ENCODE measurements around the gene STRN4. TPM values are rescaled to one million over a fixed set of nuclear protein-coding genes. Genes with fewer than 3 reads are reported as not detected.

The STRN4 gene
- total RNA-seq, 1 experiment from 2014 or later: 83.9 TPM

DNA sequence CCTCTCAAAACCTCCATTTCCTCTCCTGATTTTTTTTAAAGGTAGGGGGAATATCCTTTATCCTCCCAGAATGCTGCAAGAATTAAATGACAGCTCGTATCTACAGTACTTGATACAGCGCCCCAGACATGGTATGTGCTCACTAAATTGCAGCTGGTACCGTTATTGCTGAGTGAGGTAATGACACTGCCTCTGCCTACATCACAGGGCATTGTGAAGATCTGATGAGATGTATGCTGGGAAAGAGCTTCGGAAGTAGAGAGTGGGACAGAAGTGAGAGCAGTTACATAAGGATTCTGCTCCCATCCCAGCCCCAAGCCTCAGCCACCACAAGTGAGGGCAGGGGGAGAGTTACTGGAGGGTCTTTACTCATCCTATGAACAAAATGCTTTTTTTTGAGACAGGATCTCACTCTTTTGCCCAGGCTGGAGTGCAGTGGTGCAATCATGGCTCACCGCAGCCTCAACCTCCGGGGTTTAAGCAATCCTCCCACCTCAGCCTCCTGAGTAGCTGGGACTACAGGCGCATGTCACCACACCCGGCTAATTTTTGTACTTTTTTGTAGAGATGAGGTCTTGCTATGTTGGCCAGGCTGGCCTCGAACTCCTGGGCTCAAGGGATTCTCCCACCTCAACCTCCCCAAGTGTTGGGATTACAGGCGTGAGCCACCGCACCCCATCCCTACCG lies 2.1 kb downstream of the STRN4 start:
- DNase-seq (ENCODE audit: low read depth): no peak

- DNase-seq (ENCODE audit: low read depth): no peak
Observed at GRCh38 chr19:46742926-46743480, 3.2 kb downstream of the STRN4 start.

DNA sequence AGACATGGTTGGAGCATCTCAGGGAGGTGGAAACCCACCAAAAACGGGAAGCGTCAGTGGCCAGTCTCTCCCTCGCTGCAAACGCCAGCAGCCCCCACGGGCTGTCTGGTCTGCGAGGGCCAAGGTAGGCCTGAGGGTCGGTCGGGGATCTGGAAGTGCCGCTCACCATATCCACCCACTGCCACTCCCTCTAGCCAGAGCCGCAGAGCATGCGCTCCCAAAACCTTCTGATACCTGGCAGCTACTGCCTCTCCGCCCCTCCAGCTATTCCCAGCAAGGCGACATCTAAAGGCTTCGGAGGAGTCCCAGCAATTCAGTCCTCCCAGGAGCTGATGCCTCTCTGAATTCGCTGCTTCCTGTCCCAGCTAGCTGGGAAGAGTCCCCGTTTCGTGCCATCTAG lies 4.8 kb downstream of the STRN4 start:
- DNase-seq (ENCODE audit: low read depth): no peak

DNA sequence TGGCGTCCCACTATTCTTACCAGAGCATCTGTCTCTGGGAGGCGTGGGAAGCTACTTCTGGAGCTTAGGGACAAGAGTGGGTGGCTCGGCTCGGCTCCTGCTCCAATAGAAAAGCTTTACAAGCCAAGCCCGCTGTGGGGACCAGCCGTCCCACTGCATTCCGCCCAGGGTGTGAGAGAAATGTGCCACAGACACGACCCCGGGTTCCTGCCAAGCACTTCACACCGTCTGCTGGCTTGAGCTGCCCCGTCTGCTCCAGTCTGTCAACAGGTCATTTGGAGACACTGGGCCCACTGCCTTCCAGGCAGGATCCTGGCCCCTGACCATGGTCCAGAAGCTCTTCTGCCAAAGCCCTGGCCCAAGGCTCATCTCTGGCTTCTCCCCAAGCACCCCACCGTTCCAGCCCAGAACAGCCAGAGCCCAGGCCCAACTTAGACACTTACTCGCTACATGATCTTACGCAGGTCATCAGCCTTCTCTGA lies 6.9 kb downstream of the STRN4 start:
- no peak for DNase-seq (ENCODE audit: low read depth)

DNA sequence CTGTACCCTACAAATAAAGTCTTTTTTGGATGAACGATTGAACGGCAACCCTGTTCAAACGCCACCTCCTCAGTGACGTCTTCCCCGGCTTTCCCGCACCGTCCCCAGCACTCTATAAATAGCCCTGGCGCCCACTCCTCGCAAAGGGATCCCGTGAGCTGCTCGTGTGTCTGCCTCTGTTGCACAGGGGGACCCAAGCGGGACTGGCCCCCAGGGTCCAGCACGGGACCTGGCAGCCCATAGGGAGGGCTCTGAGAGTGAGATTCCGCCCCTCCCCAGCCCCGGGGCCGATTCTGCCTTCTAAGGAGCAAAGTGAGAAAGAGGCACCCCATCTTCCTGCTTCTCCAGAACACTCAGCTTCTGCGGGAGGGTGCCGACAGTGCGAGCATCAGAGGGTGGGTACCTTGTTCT lies 8.5 kb downstream of the STRN4 start:
- DNase-seq (ENCODE audit: low read depth): no peak

DNA sequence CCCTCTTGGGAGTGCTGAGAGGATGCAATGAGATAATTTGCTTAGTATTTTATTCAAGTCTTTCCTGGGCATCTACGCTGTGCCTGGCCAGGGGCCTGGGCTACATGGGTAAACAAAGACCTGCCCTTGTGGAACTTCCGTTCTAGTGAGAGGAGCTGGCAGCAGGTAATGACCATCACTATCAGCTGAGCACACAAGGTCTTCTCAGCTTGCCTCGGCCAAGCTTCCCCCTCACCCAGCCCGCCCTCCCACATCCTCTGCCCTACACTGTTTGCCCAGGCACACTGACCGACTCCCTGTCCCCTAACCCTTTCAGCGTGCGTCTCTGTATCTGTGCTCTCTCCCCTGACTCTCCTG lies 9.0 kb downstream of the STRN4 start:
- DNase-seq (ENCODE audit: low read depth): no peak

DNA sequence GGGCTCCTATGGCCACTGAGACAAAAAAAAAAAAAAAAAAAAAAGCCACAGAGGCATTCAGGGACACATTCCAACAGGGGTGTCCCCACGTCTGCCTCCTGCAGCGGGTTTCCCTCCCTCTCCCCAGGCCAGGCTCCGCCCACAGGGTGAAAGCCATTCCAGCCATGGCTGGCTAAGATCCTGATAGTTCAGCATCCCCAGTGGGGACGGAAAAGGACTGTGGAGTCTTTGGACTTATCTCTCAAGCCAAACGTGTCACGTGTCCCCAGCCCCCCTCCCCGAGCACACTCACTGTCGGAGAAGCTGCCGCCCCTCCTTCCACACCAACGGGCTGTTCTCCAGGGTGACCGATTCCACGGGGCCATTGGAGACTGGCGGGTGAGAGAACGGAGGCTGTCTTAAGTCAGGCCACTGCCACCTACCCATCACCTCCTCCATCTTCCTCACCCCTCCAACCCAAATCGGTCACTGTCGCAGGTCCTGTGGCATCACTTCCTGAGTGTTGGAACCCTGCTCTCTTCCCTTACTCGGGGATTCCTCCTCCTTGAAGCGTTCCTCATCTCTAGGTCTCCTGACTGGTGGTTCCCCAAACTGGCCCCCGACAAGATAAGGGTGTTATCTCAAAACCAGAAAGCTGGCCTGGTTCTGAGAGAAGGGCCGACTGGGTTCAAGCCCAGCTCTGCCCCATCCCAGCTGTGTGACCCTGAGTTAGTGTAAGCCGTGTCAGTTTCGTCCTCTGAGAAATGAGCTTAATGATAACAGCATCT lies 9.5 kb downstream of the STRN4 start:
- DNase-seq (ENCODE audit: low read depth): no peak

- DNase-seq (ENCODE audit: low read depth): no peak
Observed at GRCh38 chr19:46733690-46734292, 12.5 kb downstream of the STRN4 start.

DNA sequence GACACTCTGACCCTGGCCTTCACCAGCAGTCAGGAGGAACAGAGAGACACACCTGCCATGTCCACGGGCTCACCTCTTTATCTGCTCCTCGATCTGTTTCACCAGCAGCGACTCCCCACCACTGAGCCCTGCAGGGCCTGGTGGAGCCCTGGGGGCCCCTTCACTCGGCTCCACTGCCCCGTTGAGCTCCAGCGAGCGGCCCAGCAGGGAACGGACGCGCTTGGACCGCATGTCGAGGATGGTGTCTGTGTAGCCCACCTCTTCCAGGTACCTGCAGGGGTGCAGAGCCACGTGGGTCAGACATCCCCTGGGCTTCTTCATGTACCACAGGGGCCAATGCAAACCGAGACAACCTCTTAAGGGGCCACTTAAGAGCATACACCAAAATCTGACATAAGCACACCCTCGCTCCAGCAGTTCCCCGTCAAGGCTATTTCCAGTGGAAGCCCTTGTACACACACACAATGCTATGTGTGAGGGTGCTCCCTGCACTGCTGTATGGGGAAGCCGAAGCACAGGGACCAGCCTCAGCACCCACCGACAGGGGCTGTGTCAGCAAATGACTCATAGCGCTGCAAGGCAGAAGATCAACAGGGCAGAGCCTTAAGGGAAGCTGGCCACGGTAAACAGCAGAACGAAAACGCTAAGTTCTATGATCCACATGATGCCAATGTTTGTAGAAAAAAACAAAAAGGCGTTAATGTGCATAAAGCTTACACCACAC lies 13.1 kb downstream of the STRN4 start:
- DNase-seq (ENCODE audit: low read depth): no peak

GRCh38 chr19:46732172-46732938 lies 13.9 kb downstream of the STRN4 start:
- no peak for DNase-seq (ENCODE audit: low read depth)

DNA sequence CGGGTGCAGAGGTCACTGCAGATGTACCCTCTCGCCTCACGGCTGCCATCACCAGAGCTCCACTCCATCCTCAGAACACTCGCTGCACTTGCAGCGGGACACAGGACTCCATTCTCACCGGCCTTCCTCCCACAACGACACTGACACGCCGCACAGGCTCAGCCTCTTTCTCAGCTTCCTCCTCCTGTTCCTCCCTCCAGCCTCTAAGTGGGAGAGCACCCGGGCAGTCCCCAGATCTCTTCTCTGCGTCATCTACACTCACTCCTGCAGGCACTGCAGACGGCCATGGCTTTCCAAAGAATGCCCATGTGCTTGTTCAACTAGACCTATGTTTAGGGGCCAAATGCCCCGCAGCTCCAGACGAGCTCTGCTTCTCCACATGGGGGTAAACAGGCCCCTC lies 14.7 kb downstream of the STRN4 start:
- DNase-seq (ENCODE audit: low read depth): no peak

- peak; percentile 89 for DNase-seq (ENCODE audit: low read depth)
Observed at GRCh38 chr19:46731007-46731501, 15.2 kb downstream of the STRN4 start.

DNA sequence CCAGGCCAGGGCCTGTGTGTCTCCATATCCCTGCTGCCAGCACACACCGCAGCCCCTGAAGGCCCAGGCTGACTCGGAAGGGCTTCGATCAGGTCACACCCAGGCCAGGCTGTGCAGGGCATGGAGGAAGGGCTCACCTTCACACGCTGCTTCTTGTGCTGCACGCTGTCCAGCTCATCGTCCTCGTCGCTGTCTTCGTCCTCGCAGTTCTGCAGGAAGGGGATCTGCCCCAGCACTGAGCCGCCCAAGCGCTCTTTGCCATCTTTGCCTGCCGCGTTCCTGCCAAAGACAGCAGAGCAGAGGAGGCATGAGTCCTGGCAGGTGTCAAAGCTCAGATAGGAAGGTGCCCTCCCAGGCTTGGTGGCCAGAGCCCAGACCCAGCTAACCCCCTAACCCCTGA lies 15.7 kb downstream of the STRN4 start:
- DNase-seq (ENCODE audit: low read depth): no peak

GRCh38 chr19:46730187-46730586 lies 16.1 kb downstream of the STRN4 start:
- no peak for DNase-seq (ENCODE audit: low read depth)

DNA sequence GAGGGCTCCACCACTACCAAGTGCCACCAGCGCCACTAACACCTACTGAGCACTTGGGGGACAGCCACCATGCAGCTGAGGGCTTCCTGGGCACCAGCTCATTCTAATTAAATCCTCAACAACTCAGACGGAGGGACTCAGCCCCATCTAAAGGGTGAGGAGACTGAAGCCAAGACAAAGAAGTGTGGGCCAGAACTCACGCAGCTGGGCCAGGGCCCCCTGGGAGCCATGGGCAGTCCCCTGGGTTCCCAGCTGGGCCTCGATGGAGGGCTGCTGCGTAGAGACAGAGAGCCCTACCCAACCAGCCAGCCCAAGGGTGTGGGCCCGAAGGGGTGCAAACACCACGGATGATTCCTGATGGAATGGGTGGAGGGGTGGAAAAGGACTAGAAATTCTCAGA lies 16.6 kb downstream of the STRN4 start:
- no peak for DNase-seq (ENCODE audit: low read depth)

DNA sequence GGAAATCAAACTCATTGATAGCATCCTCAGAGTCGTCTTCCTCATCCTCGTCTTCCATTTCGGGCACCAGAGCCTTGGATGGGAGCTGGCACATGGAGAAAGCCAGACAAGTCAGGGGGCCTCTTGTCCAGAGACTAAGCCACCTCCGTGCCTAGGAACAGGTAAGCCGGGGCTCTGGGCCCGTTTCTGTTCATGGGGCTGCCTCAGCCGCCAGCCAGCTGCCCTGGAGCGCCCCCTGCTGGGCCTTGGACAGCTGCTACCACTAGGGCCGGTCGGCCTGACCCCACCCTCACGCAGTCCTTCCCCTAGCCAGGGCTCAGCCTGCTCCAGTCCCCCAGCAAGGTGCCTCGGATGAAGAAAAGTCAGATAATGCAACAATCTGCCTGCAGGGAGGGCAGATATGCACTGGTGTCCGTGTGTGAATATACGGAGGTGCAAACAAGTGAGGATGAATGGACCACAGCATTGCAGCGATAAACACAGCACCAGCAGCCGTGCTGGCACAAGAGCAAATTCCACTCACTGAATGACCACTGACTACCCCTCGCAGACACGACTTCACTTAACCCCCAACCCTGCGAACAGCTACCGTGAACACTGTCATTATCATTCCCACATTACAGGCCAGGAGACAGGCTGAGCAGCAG lies 17.4 kb downstream of the STRN4 start:
- peak; percentile 33 for DNase-seq (ENCODE audit: low read depth)

DNA sequence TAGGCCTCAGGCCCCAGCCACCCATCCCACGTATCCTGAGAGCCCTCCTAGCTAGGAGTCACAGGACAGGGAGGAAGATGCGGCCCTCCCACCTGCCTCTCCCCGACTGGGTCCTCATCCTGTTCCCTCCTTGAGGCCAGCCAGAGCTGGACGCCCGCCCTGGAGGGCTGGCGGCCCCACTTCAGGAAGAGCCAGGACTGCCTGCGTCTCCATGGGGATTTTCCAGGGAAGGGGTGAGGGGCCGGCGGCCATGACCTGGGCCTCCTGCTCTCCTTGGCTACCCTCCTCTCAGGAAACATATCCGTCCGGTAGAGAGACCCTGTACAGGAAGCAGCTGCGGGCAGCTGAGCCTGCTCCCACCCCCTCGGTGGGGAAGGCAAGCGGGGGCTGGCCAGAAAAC lies 18.0 kb downstream of the STRN4 start:
- DNase-seq (ENCODE audit: low read depth): no peak

DNA sequence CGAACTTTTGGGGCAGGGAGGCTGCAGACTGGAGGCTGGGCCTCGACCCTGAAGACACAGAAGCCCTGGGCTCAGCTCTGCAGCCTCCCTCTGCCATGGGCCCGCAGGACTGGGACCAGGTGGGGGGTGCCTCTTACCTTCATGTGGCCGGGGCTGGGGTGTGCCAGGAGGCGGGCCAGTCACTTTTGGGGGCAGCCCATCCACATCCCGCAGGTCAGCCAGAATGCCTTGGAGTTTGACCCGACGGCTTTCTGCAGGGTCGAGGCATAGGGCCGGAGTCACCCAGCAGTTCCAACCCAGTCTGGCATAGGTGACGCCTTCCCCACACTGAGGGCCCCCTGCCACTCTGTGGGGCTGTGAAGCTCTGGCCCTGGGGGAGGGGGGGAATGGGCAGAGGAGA lies 18.5 kb downstream of the STRN4 start:
- no peak for DNase-seq (ENCODE audit: low read depth)

DNA sequence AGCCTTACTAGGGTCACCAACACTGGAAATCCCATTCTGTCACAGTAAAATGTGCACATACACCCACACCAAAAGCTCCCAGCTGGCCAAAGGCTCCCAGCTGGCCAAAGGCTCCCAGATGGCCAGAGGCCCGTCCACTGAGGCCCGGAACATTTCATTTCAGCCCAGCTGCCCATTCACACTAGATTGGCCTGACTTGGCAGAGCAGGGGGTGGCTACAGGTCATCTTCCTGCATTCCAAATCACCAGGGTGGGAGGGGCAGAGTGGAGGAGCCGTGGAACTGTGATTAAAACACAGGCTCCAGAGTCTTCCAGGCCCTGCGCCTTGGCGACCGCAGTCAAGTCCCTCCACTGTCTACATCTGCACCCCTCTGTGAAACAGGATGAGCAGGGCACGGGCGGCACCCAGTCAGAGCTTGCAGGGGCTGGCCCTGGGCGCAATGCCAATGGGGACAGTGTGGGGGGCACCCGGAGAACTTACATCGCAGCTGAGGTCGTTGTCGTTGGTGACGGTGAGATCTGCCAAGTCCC lies 19.2 kb downstream of the STRN4 start:
- DNase-seq (ENCODE audit: low read depth): no peak

GRCh38 chr19:46726551-46726950 lies 19.7 kb downstream of the STRN4 start:
- no peak for DNase-seq (ENCODE audit: low read depth)
